T-helper 1 cell treated with Interleukin-12 subunit alpha and Interleukin-12 subunit beta and Interleukin-4 antibody, amounts not matched to agents 30 μg/mL and 1 μg/mL, for 36 hours (primary cell): ENCODE data around the gene STAM2.
"Not testable (repeated sequence)": the region's sequence is repeated elsewhere in the genome, so short reads cannot be mapped to it uniquely, and the experiment has no call there.

ENCODE experiments used
- H3K27ac Mint-ChIP-seq: one replicate; pipeline ENCODE4 v1.8.0; 2021; ENCODE audit warnings: mild to moderate bottlenecking, mixed read lengths
- H3K27me3 Mint-ChIP-seq: one replicate; pipeline ENCODE4 v1.8.0; 2021; ENCODE audit warnings: low read depth, mixed read lengths
- H3K36me3 Mint-ChIP-seq: one replicate; pipeline ENCODE4 v1.8.0; 2021; ENCODE audit warnings: low read depth, mixed read lengths
- H3K4me1 Mint-ChIP-seq: one replicate; pipeline ENCODE4 v1.8.0; 2021; ENCODE audit warnings: low read depth, mixed read lengths
- H3K4me3 Mint-ChIP-seq: one replicate; pipeline ENCODE4 v1.8.0; 2021; ENCODE audit warnings: mild to moderate bottlenecking, moderate library complexity, mixed read lengths
- H3K9me3 Mint-ChIP-seq: one replicate; pipeline ENCODE4 v1.8.0; 2021; ENCODE audit warnings: mixed read lengths

STAM2 gene

DNA sequence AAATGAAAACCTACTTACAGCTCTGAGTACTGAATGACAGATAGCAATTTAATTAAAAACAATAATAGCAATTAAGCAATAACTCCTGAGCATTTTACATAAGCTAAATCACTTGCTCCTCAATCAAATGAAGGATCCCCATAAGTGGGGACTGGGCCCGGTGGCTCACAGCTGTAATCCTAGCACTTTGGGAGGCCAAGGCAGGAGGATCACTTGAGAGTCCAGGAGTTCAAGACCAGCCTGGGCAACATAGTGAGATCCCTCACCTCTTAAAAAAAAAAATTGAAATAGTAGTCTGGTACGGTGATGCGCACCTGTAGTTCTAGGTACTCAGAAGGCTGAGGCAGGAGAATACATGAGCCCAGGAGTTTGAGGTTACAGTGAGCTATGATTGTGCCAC lies 13.4 kb downstream of the STAM2 start:
- H3K36me3 Mint-ChIP-seq = peaks cover 11% of the 10 kb centered on the region
- H3K27me3 Mint-ChIP-seq = no peaks in the 10 kb centered on the region
- peaks cover 10% of the 10 kb centered on the region for H3K4me1 Mint-ChIP-seq
- no peak overlapping the region for H3K27ac Mint-ChIP-seq
- peaks cover 14% of the 10 kb centered on the region for H3K9me3 Mint-ChIP-seq
- no peak overlapping the region for H3K4me3 Mint-ChIP-seq

DNA sequence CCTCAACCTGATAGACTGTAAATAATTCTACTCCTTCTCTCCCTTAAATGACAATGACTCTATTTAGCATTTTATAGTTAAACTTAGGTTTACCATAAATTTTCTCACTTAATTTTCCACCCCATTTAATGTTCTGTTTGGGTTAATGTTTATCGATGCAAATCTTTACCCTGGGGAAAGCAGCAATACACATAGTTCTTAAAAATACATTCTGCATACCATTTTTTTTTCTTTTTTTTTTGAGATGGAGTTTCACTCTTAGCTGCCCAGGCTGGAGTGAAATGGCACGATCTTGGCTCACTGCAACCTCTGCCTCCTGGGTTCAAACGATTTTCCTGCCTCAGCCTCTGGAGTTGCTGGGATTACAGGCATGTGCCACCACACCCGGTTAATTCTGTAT lies 14.0 kb downstream of the STAM2 start:
- H3K27me3 Mint-ChIP-seq = no peaks in the 10 kb centered on the region
- peaks cover 14% of the 10 kb centered on the region for H3K9me3 Mint-ChIP-seq
- H3K4me1 Mint-ChIP-seq = peaks cover 5% of the 10 kb centered on the region
- no peak overlapping the region for H3K27ac Mint-ChIP-seq
- peaks cover 14% of the 10 kb centered on the region for H3K36me3 Mint-ChIP-seq
- no peak overlapping the region for H3K4me3 Mint-ChIP-seq

DNA sequence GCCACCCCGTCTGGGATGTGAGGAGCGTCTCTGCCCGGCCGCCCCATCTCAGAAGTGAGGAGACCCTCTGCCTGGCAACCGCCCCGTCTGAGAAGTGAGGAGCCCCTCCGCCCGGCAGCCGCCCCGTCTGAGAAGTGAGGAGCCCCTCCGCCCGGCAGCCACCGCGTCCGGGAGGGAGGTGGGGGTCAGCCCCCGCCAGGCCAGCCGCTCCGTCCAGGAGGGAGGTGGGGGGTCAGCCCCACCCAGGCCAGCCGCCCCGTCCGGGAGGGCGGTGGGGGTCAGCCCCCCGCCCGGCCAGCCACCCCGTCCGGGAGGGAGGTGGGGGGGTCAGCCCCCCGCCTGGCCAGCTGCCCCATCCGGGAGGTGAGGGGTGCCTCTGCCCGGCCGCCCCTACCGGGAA lies 15.2 kb downstream of the STAM2 start:
- Mint-ChIP-seq H3K9me3 (peaks cover 14% of the 10 kb centered on the region), H3K36me3 (peaks cover 14% of the 10 kb centered on the region)
- not testable (repeated sequence) for H3K27ac Mint-ChIP-seq, H3K27me3 Mint-ChIP-seq, H3K4me3 Mint-ChIP-seq, H3K4me1 Mint-ChIP-seq

DNA sequence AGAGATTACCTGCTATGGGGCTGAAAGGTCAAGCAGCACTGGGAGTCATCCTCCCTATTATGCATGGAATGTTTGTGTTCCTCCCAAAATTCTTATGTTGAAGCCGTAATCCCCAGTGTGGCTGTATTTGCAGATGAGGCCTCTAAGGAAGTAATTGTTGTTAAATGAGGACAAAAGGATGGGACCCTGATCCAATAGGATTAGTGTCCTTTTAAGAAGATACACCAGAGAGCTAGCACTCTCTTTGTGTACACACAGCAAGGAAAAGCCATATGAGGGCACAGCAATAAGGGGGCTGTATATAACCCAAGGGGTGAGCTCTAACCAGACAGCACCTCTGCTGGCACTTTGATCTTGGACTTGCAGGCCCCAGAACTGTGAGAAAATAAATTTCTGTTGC lies 18.3 kb downstream of the STAM2 start:
- Mint-ChIP-seq H3K9me3 (peaks cover 14% of the 10 kb centered on the region), H3K27ac (no peak overlapping the region)

DNA sequence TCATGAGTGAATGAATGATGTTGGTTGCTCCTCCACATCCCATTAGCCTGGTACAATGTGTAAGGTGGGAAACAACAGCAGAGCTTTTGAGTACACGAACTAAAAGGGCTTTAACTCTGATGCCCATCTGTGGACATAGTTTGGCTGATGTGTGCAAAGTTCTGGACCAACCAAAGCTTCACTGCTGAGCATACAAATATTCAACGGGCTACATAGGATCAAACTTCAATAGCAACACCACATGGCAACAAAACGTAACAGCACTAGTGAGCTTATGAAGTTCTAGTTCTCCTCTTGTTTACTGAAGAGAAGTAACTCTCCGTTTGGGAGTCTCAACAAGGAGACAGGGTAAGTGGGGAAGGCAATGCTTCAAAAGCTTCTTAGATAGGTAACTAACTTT lies 20.4 kb downstream of the STAM2 start:
- Mint-ChIP-seq H3K9me3 (peaks cover 12% of the 10 kb centered on the region), H3K27me3 (no peaks in the 10 kb centered on the region), H3K36me3 (peaks cover 10% of the 10 kb centered on the region), H3K4me1 (no peaks in the 10 kb centered on the region), H3K4me3 (no peak overlapping the region), H3K27ac (no peak overlapping the region)

More for the DNA sequence above, 18.3 kb downstream of the STAM2 start:
- H3K36me3 Mint-ChIP-seq = peaks cover 12% of the 10 kb centered on the region
- no peak overlapping the region for H3K4me3 Mint-ChIP-seq
- H3K4me1 Mint-ChIP-seq = no peaks in the 10 kb centered on the region
- H3K27me3 Mint-ChIP-seq = no peaks in the 10 kb centered on the region

DNA sequence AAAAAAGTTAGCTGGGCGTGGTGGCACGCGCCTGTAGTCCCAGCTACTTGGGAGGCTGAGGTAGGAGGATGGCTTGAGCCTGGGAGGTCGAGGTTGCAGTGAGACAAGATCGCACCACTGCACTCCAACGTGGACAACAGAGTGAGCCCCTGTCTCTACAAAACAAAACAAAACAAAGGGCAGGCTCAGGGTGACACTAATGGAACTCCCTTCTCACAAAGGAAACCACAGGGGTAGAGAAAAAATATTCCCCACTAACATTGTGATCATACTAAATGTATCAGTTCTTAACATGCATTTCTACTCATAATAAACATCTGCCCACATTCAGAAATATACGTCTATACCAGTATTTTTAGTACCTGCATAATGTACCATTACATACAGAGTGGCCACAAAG lies 21.1 kb downstream of the STAM2 start:
- Mint-ChIP-seq H3K9me3 (peaks cover 8% of the 10 kb centered on the region), H3K4me1 (no peaks in the 10 kb centered on the region), H3K27me3 (no peaks in the 10 kb centered on the region), H3K4me3 (no peak overlapping the region), H3K27ac (no peak overlapping the region), H3K36me3 (peaks cover 10% of the 10 kb centered on the region)

DNA sequence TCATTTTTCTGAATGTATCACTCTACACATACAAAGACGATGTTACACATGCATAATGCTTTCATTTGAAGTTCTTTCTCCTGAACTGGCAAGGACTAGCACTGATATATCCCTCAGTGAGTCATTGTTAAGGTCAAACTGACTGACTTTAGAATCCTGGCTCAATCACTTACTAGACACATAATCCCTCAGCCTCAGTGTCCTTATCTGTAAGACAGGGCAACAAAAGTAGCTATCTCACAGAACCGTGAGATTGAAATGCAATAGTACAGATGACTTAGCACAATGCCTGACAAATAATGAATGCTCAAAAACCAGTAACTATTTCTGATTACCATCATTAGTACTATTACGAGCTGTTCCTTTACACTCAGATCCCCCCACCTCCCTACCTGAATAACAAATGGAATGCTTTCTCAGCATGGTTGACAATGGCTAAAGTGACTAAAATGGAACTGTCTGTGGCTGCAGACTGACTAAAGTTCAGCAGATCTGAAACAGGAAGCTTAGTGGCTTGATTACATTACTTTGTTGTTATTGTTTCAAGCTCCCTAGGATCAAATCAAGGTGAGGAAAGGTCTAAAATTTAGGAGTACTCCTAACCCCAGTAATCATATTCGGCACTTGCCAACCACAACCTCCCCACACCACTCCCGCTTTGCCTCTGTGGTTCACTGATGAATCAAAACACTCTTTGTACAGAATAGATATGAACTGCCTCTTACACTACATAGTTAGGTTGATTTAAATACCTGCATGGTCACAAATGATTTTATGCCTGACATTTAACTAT lies 40.9 kb downstream of the STAM2 start:
- H3K9me3 Mint-ChIP-seq = no peaks in the 10 kb centered on the region
- no peak overlapping the region for H3K27ac Mint-ChIP-seq
- peaks cover 12% of the 10 kb centered on the region for H3K4me1 Mint-ChIP-seq
- no peaks in the 10 kb centered on the region for H3K27me3 Mint-ChIP-seq
- no peak overlapping the region for H3K4me3 Mint-ChIP-seq
- peaks cover 16% of the 10 kb centered on the region for H3K36me3 Mint-ChIP-seq

DNA sequence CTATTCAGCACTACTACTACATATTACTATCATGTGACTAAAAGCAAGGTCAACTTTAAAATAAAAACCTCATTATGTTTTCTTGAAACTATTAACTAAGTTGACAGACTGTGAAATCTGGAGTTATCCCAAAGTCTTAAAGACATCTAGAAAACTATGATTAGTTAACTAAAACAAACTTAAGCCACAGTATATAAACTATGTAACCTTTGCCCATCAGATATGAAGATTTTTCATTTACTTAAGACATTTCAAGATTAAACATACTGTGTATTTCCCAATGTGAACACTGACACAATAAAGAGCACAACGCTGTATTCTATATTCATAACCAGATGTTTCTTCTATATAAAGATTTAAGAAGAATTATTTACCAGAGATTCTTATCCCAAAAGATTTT lies 43.3 kb downstream of the STAM2 start:
- Mint-ChIP-seq H3K4me3 (no peak overlapping the region), H3K9me3 (no peaks in the 10 kb centered on the region), H3K27me3 (no peaks in the 10 kb centered on the region), H3K27ac (no peak overlapping the region), H3K4me1 (peaks cover 13% of the 10 kb centered on the region), H3K36me3 (peaks cover 19% of the 10 kb centered on the region)

DNA sequence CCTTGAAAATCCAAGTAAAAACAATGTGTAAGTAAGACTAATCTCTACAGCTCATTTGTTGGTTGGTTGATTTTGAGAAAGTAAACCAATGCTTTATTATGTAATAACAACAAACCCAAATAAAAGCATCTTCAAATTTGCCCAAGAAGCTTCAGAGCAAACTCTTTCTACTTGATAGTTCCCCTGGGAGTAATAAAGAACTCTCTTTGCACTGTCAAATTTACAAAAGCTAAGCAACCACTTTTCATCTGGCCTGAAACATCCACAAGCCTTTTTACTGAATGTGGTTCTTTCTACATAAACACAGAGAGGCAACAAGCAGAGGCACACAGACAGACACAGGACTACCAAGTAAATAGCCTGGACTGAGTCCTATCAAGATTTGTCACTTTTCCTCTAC lies 47.9 kb downstream of the STAM2 start:
- Mint-ChIP-seq H3K27ac (no peak overlapping the region), H3K36me3 (peaks cover 20% of the 10 kb centered on the region), H3K9me3 (no peaks in the 10 kb centered on the region), H3K27me3 (no peaks in the 10 kb centered on the region), H3K4me1 (peaks cover 4% of the 10 kb centered on the region), H3K4me3 (no peak overlapping the region)

DNA sequence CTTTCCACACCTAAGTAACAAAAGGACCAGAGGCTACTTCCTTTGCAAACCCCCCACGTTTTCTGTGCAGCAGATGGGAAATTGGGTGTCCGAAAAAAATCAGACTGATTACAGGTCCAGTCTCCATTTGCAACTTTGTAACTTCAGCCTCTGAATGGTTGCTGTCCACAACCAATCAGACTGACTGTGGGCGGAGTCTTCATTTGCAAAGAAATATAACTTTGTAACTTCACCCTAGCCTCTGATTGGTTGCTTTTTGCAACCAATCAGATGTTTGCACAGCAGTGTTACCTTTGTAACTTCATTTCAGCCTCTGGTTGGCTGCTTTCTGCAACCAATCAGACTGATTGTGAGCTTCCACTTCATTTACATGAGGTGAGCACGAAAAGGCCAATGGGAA lies 48.9 kb downstream of the STAM2 start:
- Mint-ChIP-seq H3K4me3 (no peak overlapping the region), H3K4me1 (peaks cover 4% of the 10 kb centered on the region), H3K36me3 (peaks cover 18% of the 10 kb centered on the region), H3K9me3 (no peaks in the 10 kb centered on the region), H3K27me3 (no peaks in the 10 kb centered on the region), H3K27ac (no peak overlapping the region)

DNA sequence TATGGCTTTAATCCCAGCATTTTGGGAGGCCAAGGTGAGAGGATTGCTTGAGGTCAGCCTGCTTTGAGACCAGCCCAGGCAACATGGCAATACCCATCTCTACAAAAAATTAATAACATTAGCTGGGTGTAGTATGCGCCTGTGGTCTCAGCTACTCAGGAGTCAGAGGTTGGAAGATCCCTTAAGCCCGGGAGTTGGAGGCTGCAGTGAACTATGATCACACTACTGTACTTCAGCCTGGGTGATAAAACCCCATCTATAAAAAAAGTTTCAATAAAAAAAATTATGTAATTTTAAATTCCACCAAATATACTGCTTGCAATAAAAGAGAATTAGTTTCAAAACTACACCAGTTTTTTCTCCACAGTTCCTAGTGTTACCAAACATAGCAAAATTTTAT lies 53.4 kb downstream of the STAM2 start:
- Mint-ChIP-seq H3K9me3 (no peaks in the 10 kb centered on the region), H3K4me1 (peaks cover 2% of the 10 kb centered on the region), H3K27me3 (no peaks in the 10 kb centered on the region), H3K36me3 (peaks cover 17% of the 10 kb centered on the region), H3K27ac (no peak overlapping the region), H3K4me3 (no peak overlapping the region)

DNA sequence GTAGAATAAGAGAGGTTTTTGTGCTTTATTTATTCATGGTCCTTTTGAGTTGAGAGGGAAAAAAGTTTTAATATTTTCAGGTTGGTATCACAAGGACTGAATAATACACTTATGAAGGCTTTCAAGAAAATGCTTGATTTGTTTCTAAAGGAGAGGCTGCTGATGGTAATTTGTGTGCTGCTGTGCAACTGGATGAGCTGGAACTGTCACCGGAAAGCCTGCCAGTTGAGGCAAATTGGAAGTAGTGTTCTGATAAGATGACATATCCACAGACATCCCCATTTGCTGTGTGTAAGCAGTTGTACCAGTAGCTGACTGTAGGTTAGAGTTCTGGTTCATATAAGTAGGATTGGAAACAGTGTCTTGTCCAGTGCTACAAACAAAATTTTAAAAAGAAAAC lies 55.1 kb downstream of the STAM2 start:
- H3K9me3 Mint-ChIP-seq = no peaks in the 10 kb centered on the region
- H3K4me1 Mint-ChIP-seq = no peaks in the 10 kb centered on the region
- no peak overlapping the region for H3K4me3 Mint-ChIP-seq
- H3K27me3 Mint-ChIP-seq = no peaks in the 10 kb centered on the region
- peaks cover 13% of the 10 kb centered on the region for H3K36me3 Mint-ChIP-seq
- no peak overlapping the region for H3K27ac Mint-ChIP-seq

DNA sequence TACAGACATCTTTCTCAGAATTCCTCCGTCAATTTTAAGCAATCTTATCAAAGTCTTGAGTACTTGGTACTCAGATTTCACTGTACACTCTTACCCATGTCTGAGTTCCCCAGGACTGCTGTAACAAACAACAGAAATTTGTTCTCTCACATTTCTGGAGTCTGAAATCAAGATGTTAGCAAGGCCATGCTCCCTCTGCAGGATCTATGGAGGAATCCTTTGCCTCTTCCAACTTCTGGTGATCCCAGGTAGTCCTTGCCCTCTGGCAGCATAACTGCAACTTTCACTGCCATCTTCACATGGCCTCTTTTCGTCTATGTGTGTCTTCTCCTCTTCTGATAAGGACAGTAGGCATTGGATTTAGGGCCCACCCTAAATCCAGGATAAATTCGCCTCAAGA lies 59.6 kb downstream of the STAM2 start:
- Mint-ChIP-seq H3K4me1 (no peaks in the 10 kb centered on the region), H3K27ac (no peak overlapping the region), H3K9me3 (no peaks in the 10 kb centered on the region)

DNA sequence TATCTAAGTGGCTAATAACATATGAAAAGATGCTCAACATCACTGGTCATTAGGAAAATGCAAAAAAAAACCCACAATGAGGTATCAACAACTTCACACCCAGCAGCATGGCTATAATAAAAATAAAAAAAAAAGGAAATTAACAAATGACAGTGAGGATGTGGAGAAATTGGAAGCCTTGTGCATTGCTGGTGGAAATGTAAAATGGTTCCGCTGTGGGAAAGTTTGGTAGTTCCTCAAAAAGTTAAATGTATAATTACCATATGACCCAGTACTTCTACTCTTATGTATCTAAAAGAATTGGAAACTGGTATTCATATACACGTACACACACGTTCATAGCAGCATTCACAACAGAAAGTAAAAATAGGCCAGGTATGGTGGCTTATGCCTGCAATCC lies 61.2 kb downstream of the STAM2 start:
- Mint-ChIP-seq H3K27ac (no peak overlapping the region), H3K27me3 (no peaks in the 10 kb centered on the region), H3K4me3 (no peak overlapping the region), H3K9me3 (no peaks in the 10 kb centered on the region), H3K36me3 (peaks cover 5% of the 10 kb centered on the region), H3K4me1 (no peaks in the 10 kb centered on the region)

More for the DNA sequence above, 59.6 kb downstream of the STAM2 start:
- Mint-ChIP-seq H3K27me3 (no peaks in the 10 kb centered on the region), H3K4me3 (no peak overlapping the region), H3K36me3 (peaks cover 10% of the 10 kb centered on the region)

DNA sequence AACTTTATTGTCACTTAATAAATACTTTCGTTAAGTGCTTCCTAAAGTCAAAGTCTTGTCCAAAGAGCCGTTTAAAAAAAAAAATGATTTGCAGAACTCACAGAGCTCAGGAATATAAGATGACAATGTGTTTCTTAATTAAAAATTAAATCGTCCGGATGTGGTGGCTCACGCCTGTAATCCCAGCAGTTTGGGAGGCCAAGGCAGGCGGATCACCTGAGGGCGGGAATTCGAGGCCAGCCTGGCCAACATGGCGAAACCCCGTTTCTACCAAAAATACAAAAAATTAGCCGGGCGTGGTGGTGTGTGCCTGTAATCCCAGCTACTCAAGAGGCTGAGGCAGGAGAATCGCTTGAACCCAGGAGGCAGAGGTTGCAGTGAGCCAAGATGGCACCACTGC lies 68.4 kb downstream of the STAM2 start:
- not testable (repeated sequence) for H3K4me3 Mint-ChIP-seq, H3K27me3 Mint-ChIP-seq, H3K9me3 Mint-ChIP-seq, H3K4me1 Mint-ChIP-seq, H3K36me3 Mint-ChIP-seq, H3K27ac Mint-ChIP-seq

DNA sequence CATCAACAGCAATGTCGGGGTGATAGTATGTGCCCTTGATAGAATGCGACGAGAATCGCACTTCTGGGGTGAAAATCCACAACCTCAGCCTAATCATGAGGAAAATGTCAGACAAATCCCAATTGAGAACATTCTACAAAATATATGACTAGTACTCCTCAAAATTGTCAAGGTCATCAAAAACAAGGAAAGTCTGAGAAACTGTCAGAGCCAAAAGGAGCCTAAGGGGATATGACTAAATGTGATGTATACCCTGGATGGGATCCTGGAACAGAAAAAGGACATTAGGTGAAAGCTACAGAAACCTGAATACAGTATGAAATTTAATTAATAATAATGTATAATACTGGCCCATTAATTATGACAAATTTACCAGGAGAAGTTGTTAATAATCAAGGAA lies 69.1 kb downstream of the STAM2 start:
- no peaks in the 10 kb centered on the region for H3K9me3 Mint-ChIP-seq

More for the DNA sequence above, 69.1 kb downstream of the STAM2 start:
- Mint-ChIP-seq H3K27ac (no peak overlapping the region), H3K36me3 (no peaks in the 10 kb centered on the region), H3K4me3 (no peak overlapping the region), H3K27me3 (peaks cover 5% of the 10 kb centered on the region), H3K4me1 (no peaks in the 10 kb centered on the region)
